WTC11 (cell line): ENCODE results near the gene LAMA2. TPM values are rescaled to one million over a fixed set of nuclear protein-coding genes. Genes with fewer than 3 reads are reported as not detected.

ENCODE experiments used
- ATAC-seq: fragments of 200-7000 bp; cut with Tn5 transposase; 2 replicates; pipeline ENCODE4 v1.10.0; 2021; ENCODE audit warnings: mild to moderate bottlenecking, moderate library complexity
- CTCF ChIA-PET: fragments of 300-600 bp; sonication (Branson Sonifier 250); formaldehyde crosslinking; loops from one replicate; lab custom pipeline; 2021; ENCODE audit warnings: antibody characterized with exemption; lab: Charles Lee
- POLR2A ChIA-PET: fragments of 350-600 bp; sonication (Branson Sonifier 250); formaldehyde crosslinking; loops from one replicate; lab custom pipeline; 2021; ENCODE audit warnings: antibody characterized with exemption; lab: Charles Lee
- DNase-seq: peaks from one replicate; pipeline ENCODE4 v3.0.0; 2021; ENCODE audit warnings: low spot score
- H3K27ac Mint-ChIP-seq: 2 replicates; pipeline ENCODE4 v1.8.0; 2021; ENCODE audit warnings: mixed read lengths
- H3K27me3 Mint-ChIP-seq: 2 replicates; pipeline ENCODE4 v1.8.0; 2021; ENCODE audit warnings: low read depth, mild to moderate bottlenecking, moderate library complexity, mixed read lengths
- H3K36me3 Mint-ChIP-seq: 2 replicates; pipeline ENCODE4 v1.8.0; 2021; ENCODE audit warnings: mixed read lengths
- H3K4me1 Mint-ChIP-seq: 2 replicates; pipeline ENCODE4 v1.8.0; 2022; ENCODE audit warnings: mixed read lengths
- H3K4me3 Mint-ChIP-seq: 2 replicates; pipeline ENCODE4 v1.8.0; 2021; ENCODE audit warnings: mild to moderate bottlenecking, moderate library complexity, mixed read lengths
- H3K9me3 Mint-ChIP-seq: 2 replicates; pipeline ENCODE4 v1.8.0; 2021; ENCODE audit warnings: mixed read lengths
- ATF1 ChIP-seq: sonication (generic); formaldehyde crosslinking; IDR thresholded peaks from 2 replicates; pipeline ENCODE4 v1.8.1; 2023; ENCODE audit warnings: mild to moderate bottlenecking, moderate library complexity, missing genetic modification reagents
- ATF6 ChIP-seq: sonication (generic); formaldehyde crosslinking; IDR thresholded peaks from 2 replicates; pipeline ENCODE4 v1.8.1; 2023; ENCODE audit warnings: mild to moderate bottlenecking, missing genetic modification reagents
- CBFB ChIP-seq: sonication (generic); formaldehyde crosslinking; IDR thresholded peaks from 2 replicates; pipeline ENCODE4 v1.8.1; 2022; ENCODE audit warnings: mild to moderate bottlenecking, low read depth, missing genetic modification reagents
- E2F1 ChIP-seq: sonication (generic); formaldehyde crosslinking; IDR thresholded peaks from 2 replicates; pipeline ENCODE4 v1.8.0; 2022; ENCODE audit warnings: mild to moderate bottlenecking, missing genetic modification reagents
- E2F5 ChIP-seq: sonication (generic); formaldehyde crosslinking; IDR thresholded peaks from 2 replicates; pipeline ENCODE4 v1.8.1; 2022; ENCODE audit warnings: mild to moderate bottlenecking, moderate library complexity, missing genetic modification reagents
- FOXP4 ChIP-seq: sonication (generic); formaldehyde crosslinking; IDR thresholded peaks from 2 replicates; pipeline ENCODE4 v1.8.0; 2022; ENCODE audit warnings: mild to moderate bottlenecking, missing genetic modification reagents
- GRHL2 ChIP-seq: fragments of 250-450 bp; sonication (Bioruptor Pico); IDR thresholded peaks from 2 replicates; pipeline ENCODE4 v1.8.0; 2022; ENCODE audit warnings: mild to moderate bottlenecking, moderate library complexity; ENCODE audit not compliant: insufficient replicate concordance, severe bottlenecking
- NFATC4 ChIP-seq: fragments of 250-450 bp; sonication (Bioruptor Pico); IDR thresholded peaks from 2 replicates; pipeline ENCODE4 v1.9.0; 2021; ENCODE audit warnings: mild to moderate bottlenecking
- NFE2L1 ChIP-seq: sonication (generic); formaldehyde crosslinking; IDR thresholded peaks from 2 replicates; pipeline ENCODE4 v1.8.1; 2023; ENCODE audit warnings: missing genetic modification reagents
- NFYB ChIP-seq: sonication (generic); formaldehyde crosslinking; conservative IDR thresholded peaks from 2 replicates; pipeline ENCODE4 v1.8.0; 2022; ENCODE audit warnings: low read depth, missing genetic modification reagents
- NR2C2 ChIP-seq: sonication (generic); formaldehyde crosslinking; IDR thresholded peaks from 2 replicates; pipeline ENCODE4 v1.8.0; 2022; ENCODE audit warnings: mild to moderate bottlenecking, missing genetic modification reagents
- NR3C1 ChIP-seq: sonication (generic); formaldehyde crosslinking; conservative IDR thresholded peaks from 2 replicates; pipeline ENCODE4 v1.8.1; 2023; ENCODE audit warnings: low read depth, mild to moderate bottlenecking, missing genetic modification reagents
- SMAD4 ChIP-seq: sonication (generic); formaldehyde crosslinking; IDR thresholded peaks from 2 replicates; pipeline ENCODE4 v1.8.0; 2022; ENCODE audit warnings: mild to moderate bottlenecking, missing genetic modification reagents
- TCF7 ChIP-seq: sonication (generic); formaldehyde crosslinking; IDR thresholded peaks from 2 replicates; pipeline ENCODE4 v1.8.0; 2022; ENCODE audit warnings: mild to moderate bottlenecking, low read depth, missing genetic modification reagents, moderate library complexity
- USF1 ChIP-seq: sonication (generic); formaldehyde crosslinking; IDR thresholded peaks from 2 replicates; pipeline ENCODE4 v1.8.0; 2022; ENCODE audit warnings: mild to moderate bottlenecking, missing genetic modification reagents
- ZBTB43 ChIP-seq: sonication (generic); formaldehyde crosslinking; IDR thresholded peaks from 2 replicates; pipeline ENCODE4 v1.8.1; 2023; ENCODE audit warnings: mild to moderate bottlenecking, missing genetic modification reagents
- ZNF138 ChIP-seq: sonication (generic); formaldehyde crosslinking; conservative IDR thresholded peaks from 2 replicates; pipeline ENCODE4 v1.8.1; 2022; ENCODE audit warnings: mild to moderate bottlenecking, moderate library complexity, missing genetic modification reagents
- ZNF219 ChIP-seq: sonication (generic); formaldehyde crosslinking; IDR thresholded peaks from 2 replicates; pipeline ENCODE4 v1.8.0; 2023; ENCODE audit warnings: missing genetic modification reagents, mild to moderate bottlenecking, borderline replicate concordance
- ZNF232 ChIP-seq: sonication (generic); formaldehyde crosslinking; IDR thresholded peaks from 2 replicates; pipeline ENCODE4 v1.8.0; 2022; ENCODE audit warnings: mild to moderate bottlenecking, missing genetic modification reagents
- ZNF425 ChIP-seq: fragments of 250-450 bp; sonication (Bioruptor Pico); conservative IDR thresholded peaks from 2 replicates; pipeline ENCODE4 v1.9.0; 2021; ENCODE audit warnings: mild to moderate bottlenecking
- total RNA-seq: library from RNA; stranded (reverse); gene quantifications from 3 replicates; pipeline ENCODE4 v1.2.3, GENCODE V29; 2021

Gene LAMA2
- total RNA-seq, 1 experiment from 2014 or later = 6.6 TPM

- Mint-ChIP-seq H3K27ac (no peak overlapping the region), H3K27me3 (peaks cover 65% of the 10 kb centered on the region), H3K4me3 (no peak overlapping the region), H3K9me3 (peaks cover 6% of the 10 kb centered on the region), H3K36me3 (no peaks in the 10 kb centered on the region), H3K4me1 (peaks cover 15% of the 10 kb centered on the region)
- DNase-seq = no peak
- POLR2A ChIA-PET = no interaction called here
- no peak for ATAC-seq
- TF ChIP-seq USF1 (CRISPR knock-in tag) (no peak), E2F1 (CRISPR knock-in tag) (no peak), NR2C2 (CRISPR knock-in tag) (no peak), NFYB (no peak), ZNF138 (CRISPR knock-in tag) (no peak), ATF6 (no peak), ZNF232 (no peak), ATF1 (no peak), ZBTB43 (CRISPR knock-in tag) (no peak), CBFB (CRISPR knock-in tag) (no peak), NR3C1 (CRISPR knock-in tag) (no peak), FOXP4 (no peak), ZNF219 (CRISPR knock-in tag) (no peak), GRHL2 (CRISPR knock-in tag) (no peak), NFATC4 (CRISPR knock-in tag) (no peak), TCF7 (CRISPR knock-in tag) (no peak), E2F5 (CRISPR knock-in tag) (no peak), SMAD4 (CRISPR knock-in tag) (no peak), NFE2L1 (CRISPR knock-in tag) (no peak), ZNF425 (no peak)
- CTCF ChIA-PET = no interaction called here
Measured at GRCh38 chr6:129032602-129033001, 149.7 kb downstream of the LAMA2 start.
